NCI-H1105 treated with DMSO at 0.1 percent for 48 hours (cell line): ENCODE data around the gene TKTL1.
A peak's percentile ranks its signal among the peaks of the same experiment; 100 is the strongest.
"Not testable (repeated sequence)": the region's sequence is repeated elsewhere in the genome, so short reads cannot be mapped to it uniquely, and the experiment has no call there.

Experiments
- DNase-seq: peaks from one replicate; lab custom pipeline; 2025; lab: John Stamatoyannopoulos, UW

Gene TKTL1, protein sequence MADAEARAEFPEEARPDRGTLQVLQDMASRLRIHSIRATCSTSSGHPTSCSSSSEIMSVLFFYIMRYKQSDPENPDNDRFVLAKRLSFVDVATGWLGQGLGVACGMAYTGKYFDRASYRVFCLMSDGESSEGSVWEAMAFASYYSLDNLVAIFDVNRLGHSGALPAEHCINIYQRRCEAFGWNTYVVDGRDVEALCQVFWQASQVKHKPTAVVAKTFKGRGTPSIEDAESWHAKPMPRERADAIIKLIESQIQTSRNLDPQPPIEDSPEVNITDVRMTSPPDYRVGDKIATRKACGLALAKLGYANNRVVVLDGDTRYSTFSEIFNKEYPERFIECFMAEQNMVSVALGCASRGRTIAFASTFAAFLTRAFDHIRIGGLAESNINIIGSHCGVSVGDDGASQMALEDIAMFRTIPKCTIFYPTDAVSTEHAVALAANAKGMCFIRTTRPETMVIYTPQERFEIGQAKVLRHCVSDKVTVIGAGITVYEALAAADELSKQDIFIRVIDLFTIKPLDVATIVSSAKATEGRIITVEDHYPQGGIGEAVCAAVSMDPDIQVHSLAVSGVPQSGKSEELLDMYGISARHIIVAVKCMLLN

DNA sequence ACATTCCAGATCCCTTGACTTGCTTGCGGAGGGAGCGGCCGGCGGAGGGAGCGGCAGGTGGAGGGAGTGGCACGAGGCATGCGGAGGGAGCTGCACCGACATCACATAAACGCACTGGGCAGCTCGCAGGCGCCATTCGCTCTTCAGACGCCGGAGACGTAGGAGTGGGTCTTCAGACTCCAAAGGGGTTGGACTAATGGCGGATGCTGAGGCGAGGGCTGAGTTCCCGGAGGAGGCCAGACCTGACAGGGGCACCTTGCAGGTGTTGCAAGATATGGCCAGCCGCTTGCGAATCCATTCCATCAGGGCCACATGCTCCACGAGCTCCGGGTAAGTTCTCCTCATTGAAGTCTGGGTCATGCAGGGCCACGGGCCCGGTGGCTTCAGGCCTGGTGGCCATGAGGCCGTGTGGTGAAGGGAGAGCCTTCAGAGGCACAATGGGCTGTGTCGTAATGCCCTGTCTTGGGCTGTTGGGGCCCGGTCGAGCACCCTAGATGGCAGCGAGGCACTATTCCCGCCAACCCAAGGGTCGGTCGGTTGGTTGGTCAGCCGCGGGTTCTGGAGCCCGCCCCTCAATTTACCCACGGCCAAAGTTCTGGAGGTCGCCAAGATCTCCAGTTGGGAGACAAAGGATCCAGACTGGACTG, at the start of gene TKTL1:
TSS of gene TKTL1 (plus strand) at position 132 of the 647 bp plus-strand sequence. CDS start at position 197, 65 bp downstream.
- no peak for DNase-seq

DNA sequence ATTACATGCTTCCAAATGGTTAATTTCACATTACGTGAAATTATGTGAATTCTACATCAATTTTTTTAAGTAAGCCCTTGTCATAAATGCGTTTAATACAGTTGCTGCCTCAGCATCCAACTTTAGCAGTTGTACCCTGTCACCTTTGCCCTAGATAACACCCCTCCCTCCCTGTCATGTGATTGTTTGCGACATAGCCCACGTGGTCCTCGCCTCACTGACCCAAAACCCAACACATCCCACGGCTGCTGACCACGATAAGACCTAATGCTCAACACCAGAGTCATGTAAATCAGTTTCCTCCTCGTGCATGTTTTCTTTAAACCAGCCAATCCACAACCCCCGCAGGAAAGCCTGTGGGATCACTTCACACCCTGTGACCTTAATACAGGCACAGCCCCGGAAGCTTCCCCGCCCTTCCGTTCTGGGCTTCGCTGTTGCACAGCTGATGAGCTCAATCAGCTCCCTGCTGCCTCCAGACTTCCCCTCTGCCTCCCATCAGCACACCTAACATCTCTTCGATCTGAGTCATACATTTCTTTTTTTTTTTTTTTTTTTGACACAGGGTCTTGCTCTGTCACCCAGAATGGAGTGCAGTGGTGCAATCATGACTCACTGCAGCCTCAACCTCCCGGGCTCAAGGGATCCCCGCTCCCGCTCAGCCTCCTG, 48.1 kb upstream of the TKTL1 start:
- not testable (repeated sequence) for DNase-seq

DNA sequence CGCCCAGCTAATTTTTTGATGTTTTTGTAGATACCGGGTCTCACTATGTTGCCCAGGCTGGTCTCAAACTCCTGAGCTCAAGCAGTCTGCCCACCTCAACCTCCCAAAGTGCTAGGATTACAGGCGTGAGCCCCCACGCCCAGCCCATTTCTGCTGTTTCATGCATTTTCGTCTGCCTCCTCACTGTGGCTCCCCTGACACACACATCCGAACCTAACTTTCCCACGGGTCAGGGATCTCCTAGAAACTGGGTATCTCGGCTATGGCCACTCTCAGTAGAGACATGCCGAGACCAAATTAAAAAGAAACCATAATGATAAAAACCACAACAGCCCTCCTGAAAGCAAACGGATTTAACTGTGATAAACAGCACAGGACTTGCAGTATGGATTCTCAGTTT, 47.5 kb upstream of the TKTL1 start:
- not testable (repeated sequence) for DNase-seq

DNA sequence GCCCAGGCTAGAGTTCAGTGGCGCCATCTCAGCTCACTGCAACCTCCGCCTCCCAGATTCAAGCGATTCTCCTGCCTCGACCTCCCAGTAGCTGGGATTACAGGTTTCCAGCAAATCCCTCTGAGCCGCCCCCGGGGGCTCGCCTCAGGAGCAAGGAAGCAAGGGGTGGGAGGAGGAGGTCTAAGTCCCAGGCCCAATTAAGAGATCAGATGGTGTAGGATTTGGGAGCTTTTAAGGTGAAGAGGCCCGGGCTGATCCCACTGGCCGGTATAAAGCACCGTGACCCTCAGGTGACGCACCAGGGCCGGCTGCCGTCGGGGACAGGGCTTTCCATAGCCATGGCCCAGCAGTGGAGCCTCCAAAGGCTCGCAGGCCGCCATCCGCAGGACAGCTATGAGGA, 38.3 kb upstream of the TKTL1 start, which contains the start of gene OPN1MW3:
TSS of gene OPN1MW3 (plus strand) at position 301 of the 400 bp plus-strand sequence. CDS start at position 339, 38 bp downstream.
- not testable (repeated sequence) for DNase-seq

GRCh38 chrX:154258711-154259110, 36.9 kb upstream of the TKTL1 start:
- DNase-seq = not testable (repeated sequence)

- not testable (repeated sequence) for DNase-seq
These were observed 32.5 kb upstream of the TKTL1 start for GRCh38 chrX:154263072-154263471.

DNA sequence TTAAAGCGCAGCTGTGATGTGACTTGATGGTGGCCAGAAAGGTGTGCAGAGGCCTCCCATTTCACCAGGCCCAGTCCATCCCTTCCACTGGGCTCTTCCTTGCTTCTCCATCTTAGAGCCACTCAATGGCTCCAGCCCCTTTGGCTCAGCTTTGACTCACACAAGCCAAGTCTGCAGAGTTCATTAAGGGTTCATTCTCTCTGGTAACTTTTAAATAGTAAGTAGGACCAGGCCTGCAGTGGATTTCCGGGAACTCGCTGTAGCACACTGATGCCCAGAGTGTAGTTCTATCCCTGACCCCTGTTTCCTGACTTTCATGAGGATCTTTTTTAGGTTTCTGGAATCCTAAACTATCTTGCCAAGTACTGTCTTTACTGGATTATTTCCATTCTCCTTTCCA, 26.4 kb upstream of the TKTL1 start:
- DNase-seq = not testable (repeated sequence)

DNA sequence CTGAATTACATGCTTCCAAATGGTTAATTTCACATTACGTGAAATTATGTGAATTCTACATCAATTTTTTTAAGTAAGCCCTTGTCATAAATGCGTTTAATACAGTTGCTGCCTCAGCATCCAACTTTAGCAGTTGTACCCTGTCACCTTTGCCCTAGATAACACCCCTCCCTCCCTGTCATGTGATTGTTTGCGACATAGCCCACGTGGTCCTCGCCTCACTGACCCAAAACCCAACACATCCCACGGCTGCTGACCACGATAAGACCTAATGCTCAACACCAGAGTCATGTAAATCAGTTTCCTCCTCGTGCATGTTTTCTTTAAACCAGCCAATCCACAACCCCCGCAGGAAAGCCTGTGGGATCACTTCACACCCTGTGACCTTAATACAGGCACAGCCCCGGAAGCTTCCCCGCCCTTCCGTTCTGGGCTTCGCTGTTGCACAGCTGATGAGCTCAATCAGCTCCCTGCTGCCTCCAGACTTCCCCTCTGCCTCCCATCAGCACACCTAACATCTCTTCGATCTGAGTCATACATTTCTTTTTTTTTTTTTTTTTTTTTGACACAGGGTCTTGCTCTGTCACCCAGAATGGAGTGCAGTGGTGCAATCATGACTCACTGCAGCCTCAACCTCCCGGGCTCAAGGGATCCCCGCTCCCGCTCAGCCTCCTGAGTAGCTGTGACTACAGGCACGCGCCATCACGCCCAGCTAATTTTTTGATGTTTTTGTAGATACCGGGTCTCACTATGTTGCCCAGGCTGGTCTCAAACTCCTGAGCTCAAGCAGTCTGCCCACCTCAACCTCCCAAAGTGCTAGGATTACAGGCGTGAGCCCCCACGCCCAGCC, 10.9 kb upstream of the TKTL1 start:
- DNase-seq = not testable (repeated sequence)

DNA sequence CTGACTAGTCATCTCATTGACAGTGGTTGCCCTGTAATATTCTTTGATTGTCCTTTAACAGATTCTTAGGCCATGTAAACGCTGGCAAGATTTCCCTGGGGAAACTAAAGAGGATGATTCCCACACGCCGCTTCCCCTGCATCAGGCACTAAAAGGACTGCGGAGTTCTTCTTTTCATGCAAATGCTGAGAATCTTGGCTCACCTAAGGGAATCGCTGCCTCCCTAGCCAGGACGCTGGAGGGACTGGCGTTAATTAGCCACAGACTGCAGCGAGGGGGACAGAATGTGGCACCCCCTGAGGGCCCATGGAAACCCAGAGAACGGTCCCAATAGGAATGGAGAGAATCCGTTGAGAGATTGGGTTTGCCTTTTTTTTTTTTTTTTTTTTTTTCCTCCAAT, 9.2 kb upstream of the TKTL1 start:
- not testable (repeated sequence) for DNase-seq

DNA sequence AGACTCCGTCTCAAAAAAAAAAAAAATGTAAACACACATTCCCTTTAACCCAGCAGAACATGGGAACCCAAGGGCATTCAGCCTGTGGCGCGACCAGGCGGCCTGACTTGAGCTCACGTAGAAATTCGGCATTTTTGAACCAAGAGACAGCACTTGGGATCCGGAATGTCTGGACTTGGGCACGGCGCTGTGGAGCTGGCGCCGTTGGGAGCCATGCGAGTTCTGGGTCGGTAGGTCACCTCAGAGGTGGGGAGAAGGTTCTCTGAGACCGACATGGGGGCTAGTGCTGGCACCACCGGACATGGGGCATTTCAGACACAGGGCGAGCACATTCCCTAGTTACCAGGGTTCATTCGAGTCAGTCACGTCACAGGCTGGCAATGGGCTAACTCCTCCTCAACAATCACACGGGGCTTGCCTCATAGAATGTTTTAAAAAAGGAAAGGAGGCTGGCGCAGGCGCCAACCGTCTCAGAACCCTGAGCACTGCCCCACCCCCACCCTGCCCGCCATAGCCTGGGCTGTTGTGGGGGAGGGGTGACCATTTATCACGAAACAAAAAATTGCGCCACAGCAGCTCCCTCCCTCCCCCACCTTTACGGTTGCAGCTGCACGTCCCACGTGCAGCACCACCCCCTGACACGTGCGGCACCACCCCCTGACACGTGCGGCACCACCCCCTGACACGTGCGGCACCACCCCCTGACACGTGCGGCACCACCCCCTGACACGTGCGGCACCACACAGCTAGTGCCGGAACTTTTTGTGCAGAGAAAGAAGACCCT, 612 bp upstream of the TKTL1 start, which contains the start of gene TEX28:
TSS of gene TEX28 (minus strand) at position 334 of the 784 bp plus-strand sequence. CDS start 3,007 bp downstream, outside the sequence.
- DNase-seq = no peak

- DNase-seq = no peak
These were observed 1.1 kb downstream of the TKTL1 start for GRCh38 chrX:154296731-154297130.

DNA sequence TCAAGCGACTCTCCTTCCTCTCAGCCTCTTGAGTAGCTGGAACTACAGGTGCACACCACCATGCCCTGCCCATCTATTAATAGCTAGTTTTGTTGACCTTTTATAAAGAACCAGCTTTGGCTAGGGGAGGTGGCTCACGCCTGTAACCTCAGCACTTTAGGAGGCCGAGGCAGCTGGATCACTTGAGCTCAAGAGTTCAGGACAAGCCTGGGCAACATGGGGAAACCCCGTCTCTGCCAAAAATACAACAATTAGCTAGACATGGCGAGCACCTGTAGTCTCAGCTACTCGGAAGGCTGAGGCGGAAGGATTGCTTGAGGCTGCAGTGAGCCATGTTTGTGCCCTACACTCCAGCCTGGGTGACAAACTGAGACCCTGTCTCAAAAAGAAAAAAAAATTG, 2.7 kb downstream of the TKTL1 start:
- DNase-seq = peak; percentile 94

- DNase-seq = no peak
These were observed 5.2 kb downstream of the TKTL1 start for GRCh38 chrX:154300816-154301215.

GRCh38 chrX:154302998-154303397, 7.4 kb downstream of the TKTL1 start:
- not testable (repeated sequence) for DNase-seq

GRCh38 chrX:154303476-154303875, 7.9 kb downstream of the TKTL1 start:
- DNase-seq = no peak

GRCh38 chrX:154304846-154305245, 9.3 kb downstream of the TKTL1 start:
- no peak for DNase-seq

- no peak for DNase-seq
These were observed 10.1 kb downstream of the TKTL1 start for GRCh38 chrX:154305541-154306205.

GRCh38 chrX:154307202-154307601, 11.6 kb downstream of the TKTL1 start:
- DNase-seq = no peak

DNA sequence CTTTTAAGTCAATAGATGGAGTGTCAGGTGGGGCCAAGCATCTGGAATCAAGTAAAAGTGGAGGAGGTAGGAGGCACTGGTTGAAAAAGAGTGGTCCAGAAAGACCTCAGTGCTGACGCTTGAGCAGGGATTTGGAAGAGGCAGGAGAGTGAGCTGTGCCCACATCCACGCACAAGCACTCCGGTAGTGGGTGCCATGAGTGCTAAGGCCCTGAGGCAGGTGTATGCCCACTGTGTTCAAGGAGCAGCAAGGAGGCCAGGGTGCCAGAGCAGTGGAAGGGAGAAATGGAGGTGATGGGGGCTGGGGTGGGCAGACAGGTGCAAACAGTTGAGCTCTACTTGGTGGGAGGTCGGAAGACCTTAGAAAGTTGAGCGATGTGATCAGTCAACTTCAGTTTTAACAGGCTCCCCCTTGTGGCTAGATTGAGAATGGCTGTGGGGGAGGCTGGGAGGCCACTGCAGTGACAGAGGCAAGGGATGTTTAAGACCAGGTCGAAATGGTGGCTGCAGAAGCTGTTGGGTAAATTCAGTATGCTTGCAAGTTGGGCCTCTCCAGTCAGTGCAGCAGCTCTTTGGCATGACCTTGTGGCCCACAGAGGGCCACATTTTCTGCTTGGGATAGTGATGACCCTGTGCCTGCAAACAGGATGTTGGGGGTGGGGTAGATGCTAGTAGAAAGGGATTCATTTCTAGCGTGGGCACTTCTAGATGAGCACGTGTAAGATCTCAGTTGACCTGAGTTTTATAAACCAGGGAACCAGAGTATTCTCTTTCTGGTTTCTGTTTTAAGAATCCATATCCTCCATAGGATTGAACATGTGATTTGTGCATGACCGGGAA, 12.7 kb downstream of the TKTL1 start:
- DNase-seq = peak; percentile 69
